Stimulated activated naive CD4-positive, alpha-beta T cell (primary cell): Measurements from ENCODE around the gene NCS1.
A peak's percentile ranks its signal among the peaks of the same experiment; 100 is the strongest.

Experiments used
- DNase-seq, 6 experiments: peaks; one replicate each; lab custom pipeline; 2025; lab: John Stamatoyannopoulos, UW

Gene NCS1

DNA sequence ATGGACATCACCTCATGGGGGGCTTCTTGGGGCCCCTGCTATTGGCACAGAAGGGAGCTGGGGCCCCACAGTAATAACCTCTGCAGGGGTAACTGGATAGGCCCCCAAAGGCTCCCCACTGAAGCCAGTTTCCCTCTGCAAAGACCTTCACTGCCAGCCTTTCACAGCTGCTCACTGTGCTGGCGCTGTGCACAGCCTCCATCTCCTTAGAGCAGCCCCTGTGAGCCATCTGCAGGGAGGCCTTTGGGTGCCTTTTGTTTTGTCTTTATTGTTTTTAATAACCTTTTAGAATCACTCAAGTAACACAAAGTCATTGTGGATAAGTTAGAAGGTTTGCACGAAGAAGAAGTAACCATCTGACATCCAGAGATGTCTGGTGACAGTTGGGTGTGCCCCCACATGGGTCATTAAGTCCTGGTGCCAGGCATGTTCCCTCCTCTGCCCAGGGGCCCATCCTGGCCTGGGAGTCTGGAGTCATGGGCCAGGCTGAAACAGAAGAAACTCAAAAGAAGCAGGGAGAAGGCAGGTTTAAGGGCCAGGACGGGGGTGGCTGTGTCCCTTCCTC, 42.7 kb downstream of the NCS1 start:
- no peak for DNase-seq

DNA sequence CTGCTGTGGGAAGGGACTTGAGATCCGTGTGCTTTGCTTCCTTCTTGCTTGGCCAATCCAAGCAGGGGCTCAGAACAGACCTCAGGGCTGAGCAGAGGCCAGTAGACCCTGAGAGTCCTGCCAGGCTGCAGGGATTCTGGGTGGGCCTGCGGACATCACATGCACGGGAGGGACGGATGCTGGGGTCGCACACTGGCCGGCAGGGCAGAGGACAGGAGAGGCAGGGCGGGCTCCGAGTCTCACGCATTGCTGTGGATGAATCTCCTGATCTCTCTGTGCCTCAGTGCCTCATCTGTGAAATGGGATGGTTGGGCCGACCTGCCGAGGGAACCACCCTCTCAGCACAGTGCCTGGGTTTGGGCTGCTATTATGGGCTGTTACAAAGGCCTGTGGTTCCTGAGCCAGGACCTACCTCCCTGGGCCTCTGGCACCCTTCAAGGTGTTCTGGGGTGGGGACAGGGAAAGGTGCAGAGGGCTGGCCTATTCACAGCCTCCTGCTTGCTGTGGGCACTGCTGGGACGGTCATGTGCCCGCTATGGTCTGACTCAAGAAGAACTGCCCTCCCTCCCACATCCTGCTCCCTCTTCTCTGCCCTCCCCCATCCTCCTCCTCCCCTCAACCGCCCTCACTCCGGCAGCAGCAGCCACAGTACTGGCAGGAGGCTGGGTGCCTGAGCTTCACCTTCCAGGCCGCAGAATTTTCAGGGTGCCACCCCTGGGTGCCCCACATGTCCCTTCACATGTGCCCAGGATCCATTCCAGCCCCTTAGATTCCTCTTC, 43.3 kb downstream of the NCS1 start:
- no peak for DNase-seq

DNA sequence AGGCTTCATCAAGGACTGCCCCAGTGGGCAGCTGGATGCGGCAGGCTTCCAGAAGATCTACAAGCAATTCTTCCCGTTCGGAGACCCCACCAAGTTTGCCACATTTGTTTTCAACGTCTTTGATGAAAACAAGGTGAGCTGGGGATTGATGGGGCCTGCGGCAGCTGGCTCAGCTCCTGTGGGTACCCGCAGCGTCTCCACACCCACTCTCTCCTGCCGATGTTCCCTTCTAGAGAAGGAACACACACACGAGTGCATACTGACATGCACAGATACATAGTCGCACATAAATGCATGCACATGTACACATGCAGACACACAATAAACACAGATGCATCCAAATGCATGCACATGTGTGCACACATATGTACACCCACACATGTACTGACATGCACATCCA, 45.6 kb downstream of the NCS1 start:
- no peak for DNase-seq

DNA sequence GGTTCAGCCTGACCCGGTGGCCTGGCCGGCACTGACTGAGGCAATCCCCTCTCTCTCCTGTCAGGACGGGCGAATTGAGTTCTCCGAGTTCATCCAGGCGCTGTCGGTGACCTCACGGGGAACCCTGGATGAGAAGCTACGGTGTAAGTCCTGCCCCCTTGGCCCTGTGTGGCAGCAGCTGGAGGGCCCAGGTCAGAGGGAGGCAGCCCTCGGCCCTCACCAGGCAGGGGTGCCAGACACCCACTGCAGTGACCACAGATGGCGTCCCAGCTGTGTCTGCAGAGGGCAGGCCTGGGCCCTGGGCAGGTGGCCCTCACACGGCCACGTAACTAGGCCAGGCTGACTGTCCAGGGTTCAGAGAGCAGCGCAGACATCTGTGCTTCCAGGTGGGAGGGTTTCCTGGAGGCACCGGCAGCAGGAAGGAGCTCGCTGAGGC, 47.5 kb downstream of the NCS1 start:
- no peak for DNase-seq

DNA sequence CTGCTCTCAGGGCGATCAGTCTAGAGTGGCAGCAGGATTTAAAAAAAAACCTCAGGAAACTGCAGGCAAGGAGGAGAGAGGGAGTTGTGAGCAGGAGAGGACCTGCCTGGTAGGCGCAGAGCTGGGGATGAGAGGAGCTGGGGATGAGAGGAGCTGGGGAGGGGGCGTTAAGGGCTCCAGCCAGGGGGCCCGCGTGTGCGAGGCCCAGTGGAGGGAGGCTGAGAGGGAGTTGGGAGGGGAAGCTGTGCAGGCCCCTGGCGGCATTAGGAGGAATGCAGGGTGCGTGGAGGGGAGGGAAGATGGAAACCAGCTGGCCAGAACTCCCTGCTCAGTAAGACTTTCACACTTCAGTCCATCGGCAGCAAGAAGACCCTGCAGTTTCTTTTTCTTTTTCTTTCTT, 48.1 kb downstream of the NCS1 start:
- DNase-seq: no peak

DNA sequence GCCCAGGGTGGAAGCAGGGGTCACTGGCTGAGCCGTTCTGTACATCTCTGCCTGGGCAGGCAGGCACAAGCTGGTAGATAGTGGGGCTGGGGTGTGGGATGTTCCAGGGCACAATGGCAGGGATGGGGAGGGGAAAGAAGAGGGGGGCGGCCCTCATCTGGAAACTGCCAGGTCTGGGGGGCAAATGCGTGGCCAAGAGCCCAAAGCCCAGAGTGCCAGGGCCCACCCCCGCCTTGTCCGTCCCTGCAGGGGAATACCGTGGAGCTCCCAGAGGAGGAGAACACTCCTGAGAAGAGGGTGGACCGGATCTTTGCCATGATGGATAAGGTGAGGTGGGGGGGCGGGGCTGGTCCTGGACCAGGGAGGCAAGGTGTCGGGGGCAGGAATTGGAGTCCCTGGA, 50.6 kb downstream of the NCS1 start:
- no peak for DNase-seq

DNA sequence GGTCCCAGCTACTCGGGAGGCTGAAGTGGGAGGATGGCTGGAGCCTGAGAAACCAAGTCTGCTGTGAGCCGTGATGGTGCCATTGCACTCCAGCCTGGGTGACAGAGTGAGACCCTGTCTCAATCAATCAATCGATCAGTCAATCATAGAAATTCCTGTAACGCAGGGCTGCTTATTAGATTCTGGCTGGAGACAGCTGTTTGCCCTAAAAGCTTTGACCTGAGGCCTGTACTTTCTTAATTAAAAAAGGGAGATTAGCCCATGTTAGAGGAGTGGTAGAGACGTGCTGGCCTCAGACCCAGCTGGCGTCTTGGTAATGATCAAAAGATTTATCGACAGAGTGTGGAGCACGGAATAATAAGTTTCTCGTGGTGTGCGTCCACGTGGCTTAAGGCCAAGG, 52.9 kb downstream of the NCS1 start:
- no peak for DNase-seq

DNA sequence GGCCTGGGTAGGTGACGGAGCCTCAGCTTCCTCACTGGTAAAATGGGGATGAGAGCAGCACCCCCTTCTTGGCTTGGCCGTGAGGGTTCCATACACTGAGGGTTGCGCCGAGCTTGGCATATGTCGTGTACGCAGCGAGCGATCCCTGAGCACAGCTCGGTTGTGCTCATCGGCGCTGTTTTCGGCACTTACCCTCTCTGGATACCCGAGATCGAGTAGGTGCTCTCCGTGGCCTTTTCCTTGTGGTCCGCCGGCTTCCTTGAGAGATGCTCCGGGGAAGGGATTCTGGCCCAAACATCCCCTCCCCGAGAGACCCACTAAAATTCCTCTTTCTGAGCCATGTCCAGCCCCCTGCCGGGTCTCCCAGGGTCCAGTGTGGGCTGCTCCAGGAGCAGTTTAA, 53.4 kb downstream of the NCS1 start:
- no peak for DNase-seq

DNA sequence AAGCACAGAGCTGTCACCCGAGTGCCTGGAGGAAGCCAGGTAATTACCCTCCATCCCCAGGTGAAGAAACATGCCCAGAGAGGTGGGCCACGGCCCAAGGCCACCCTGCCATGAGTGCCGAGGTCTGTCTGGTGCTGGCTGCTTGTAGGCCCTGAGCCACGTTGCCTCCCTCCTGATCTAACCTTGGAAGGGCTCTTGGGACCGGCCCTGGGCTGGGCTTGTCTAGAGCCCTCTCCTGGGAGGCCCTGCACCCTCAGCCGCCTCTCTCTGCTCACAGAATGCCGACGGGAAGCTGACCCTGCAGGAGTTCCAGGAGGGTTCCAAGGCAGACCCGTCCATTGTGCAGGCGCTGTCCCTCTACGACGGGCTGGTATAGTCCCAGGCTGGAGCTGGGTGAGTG, 53.9 kb downstream of the NCS1 start:
- DNase-seq: no peak

DNA sequence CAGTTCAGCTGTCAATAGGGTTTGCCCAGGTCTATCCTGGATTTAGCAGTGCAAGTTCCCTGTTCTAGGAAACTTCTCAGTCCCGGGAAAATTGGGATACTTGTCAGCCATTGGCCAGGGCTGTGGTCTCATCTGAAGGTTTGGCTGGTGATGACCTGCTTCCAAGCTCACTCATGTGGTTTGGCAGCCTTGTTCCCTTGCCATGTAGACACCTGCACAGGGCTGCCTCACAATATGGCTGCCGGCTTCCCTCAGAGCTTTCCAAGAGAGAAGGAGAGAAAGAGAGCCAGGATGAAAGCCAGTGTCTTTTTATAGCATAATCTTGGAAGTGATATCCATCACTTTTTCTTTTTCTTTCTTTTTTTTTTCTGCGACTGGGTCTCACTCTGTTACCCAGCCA, 55.6 kb downstream of the NCS1 start:
- DNase-seq: no peak

DNA sequence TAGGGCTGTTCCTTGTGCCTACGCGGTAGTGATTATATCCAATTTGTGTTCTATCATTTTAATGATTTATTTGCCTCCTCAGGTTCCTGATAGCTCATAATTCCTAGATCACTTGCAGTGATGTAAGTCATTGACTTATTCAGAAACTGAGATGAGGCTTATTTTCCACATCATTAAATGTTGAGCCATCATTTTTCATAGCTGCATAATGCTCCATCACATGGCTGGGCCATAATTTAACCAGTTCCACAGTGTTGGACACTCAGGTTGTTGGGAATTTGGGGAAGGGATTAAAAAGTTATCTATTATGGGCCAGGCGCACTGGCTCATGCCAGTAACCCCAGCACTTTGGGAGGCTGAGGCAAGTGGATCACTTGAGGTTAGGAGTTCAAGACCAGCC, 57.6 kb downstream of the NCS1 start:
- DNase-seq: no peak

DNA sequence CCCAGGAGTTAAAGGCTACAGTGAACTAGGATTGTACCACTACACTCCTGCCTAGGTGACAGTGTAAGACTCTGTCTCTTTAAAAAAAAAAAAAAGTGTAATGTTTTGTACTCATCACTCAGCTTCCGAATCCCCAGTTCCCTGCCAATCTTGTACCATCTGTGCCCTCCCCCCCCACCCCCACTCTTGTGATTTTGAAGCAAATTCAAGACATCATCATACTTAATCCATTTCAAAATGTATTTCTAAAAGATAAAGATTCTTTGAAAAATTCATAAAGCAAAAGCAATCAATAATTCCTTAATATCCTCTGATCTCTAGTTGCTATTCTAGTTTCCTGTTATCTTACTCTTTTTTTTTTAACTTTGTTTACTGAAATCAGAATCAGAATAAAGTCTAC, 58.4 kb downstream of the NCS1 start:
- DNase-seq: no peak

DNA sequence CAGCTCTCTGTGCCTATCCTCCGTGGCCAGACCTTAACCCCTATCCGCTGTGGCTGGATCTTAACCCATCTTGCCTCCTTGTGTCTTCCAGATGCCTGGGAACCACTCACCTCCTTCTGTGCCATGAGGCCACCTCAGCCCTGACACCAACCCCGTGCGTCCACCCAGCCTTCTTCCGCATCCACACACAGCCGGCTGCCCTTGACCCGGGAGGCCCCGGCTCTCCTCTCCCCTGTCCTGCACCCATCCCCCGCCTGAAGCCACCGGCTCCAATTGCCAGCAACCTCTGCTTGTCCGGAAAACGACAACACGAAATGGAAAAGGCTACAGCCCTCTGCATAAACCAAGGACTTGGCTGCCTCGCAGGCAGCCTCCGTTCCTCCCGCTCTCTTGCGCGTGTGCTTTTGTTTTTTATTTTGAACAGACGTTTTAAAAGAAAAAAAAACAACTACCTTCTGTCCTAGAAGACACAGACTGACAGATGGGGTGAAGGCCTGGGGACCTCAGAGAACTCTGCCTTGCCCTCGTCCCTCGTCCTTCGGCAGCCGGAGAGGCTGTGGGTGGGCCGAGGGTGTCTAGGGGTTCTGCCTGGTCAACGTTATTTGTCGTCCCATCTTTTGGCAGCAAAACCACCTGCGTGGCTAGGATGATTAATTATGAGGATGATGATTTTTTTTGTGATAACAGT, 60.8 kb downstream of the NCS1 start:
- no peak for DNase-seq

DNA sequence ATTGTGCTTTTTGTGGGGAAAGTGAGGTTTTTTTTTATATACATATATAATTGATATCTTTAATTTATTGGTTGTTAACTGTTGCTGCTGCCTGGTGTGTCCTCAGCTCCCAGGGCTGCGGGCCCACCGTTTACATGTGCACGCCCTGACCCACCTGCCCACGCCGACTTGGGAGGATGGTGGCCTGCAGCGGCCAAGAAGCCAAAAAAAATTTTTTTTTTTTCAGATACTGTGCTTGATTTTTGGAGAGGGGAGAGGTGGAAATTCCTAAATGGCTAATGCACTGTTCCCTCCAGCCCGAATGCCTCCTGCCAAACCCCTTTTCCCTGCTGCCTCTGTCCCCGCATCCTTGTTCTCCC, 61.4 kb downstream of the NCS1 start:
- no peak for DNase-seq

DNA sequence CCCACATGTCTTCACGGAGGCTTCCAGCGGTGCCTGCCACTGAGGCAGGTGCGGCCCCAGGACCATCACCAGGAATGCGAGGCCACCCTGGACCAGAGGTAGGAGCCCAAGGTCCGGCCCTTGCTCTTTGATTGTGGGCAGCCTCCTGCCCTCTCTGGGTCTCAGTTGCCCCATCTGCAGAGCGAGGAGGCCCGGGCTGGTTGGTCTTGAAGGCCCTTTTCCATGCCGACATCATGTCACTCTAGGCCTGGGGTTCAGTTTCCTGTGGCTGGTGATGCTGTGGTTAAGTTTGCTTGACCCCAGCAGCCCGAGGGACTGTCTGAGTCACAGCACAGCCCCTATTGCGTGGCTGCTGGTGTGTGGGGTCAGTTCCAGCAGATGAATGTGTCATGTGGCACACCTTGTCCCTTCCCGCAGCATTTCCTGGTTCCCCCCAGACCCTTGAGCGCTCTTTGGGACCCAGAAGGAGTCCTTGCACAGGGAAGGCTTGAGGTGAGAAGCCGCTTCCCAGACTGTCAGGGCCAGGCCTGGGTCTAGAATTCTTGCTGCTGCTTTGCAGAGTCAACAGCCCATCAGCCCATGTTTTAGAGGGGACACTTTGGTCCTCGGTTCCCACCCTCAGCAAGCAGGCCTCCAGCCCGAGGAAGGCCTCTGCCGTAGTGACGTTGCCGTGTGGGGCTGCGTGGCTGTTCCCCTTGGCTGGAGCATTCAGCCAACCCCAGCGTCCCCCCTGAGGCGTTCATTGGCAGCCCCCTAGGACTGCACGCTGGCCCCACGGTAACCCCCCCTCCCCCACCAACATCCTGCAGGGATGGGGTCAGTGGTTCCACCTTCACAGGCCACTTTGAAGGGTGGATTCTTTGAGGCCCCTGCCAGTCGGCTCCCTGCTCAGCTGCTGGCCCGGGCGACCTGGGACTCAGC, 62.4 kb downstream of the NCS1 start:
- no peak for DNase-seq

DNA sequence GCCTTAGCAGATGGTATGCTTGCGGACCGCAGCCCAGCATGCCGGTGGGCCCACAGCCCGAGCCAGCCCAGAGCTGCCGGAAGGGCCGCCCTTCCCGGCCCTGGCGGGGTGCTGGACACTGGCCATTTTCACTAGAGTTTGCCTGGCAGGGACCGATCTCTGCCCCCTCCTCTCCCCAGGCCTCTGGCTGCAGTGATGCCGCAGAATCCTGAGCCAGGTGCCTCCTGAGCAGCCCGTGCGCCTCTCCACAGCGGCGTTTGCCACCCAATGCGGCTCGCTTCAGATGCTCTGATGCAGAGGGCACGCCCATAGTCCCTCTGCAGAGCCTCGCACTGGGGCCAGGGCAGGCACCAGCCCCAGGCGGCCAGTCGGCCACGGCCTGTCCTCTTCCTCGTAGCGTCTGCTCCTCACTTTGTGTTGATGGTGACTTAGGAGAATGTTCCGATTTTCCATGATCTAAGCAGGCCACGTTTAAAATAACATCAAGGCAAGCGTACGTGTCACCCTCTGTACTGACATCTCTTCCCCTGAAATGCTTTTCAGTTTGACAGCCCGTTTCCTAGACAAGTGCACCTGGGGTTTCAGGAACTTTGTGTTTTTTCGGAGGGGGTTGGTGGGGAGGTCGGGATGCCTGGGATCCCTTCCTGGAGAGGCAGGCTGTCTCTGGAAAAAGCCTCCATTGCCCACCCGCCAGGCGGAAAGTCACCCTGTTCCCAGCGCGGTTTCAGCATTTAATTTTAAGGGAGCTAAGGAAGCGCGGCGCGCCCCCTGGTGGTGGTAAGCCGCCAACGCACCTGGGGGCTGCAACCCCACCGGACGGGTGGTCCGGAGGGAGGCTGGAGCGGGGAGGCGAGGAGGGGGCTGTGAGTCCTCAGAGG, 63.6 kb downstream of the NCS1 start:
- DNase-seq: peak; percentile 18 to 79 (median 61)

DNA sequence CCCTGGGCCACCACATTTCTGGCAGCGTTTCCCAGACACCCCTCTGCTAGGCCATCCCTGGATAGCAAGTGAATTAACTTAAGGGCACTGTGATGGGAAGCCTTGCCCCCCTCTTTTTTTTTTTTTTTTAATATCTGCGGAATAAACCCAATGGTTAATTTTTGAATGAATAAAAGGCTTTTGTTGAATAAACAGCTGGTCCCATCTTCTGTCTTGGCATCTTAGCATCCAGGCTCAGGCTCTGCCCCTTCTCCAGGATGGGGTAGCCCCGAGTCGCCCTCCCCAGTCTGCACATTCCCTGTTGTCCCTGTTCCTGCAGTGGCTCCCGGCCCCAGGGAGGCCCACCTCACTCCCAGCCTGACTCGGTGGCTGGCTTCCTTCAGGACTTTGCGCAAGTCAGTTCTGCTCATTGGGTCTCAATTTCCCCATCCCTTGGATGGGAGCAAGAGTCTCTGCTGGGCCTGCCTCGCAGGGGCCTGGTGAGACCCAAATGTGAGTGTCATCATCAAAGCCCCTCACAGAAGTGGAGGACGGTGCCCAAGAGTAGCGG, 64.3 kb downstream of the NCS1 start:
- no peak for DNase-seq

DNA sequence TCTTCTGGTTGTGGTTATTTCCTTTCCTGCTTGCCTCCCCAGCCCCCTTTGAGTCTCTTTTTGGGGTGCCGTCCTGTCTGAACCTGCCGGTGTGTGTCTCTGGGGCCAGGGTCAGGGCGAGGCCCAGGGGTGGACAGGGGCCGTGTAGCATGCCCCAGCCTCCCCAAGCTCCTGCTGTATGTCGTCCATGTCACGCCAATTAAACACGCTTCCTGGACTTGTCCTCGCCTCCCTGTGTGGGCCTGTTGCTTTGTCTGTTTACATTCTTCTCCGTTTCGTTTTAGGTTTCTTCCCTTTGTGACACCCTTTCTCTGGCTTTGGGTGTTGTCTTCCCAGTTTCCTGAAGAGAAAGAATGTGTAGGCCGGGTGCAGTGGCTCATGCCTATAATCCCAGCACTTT, 64.9 kb downstream of the NCS1 start:
- no peak for DNase-seq

DNA sequence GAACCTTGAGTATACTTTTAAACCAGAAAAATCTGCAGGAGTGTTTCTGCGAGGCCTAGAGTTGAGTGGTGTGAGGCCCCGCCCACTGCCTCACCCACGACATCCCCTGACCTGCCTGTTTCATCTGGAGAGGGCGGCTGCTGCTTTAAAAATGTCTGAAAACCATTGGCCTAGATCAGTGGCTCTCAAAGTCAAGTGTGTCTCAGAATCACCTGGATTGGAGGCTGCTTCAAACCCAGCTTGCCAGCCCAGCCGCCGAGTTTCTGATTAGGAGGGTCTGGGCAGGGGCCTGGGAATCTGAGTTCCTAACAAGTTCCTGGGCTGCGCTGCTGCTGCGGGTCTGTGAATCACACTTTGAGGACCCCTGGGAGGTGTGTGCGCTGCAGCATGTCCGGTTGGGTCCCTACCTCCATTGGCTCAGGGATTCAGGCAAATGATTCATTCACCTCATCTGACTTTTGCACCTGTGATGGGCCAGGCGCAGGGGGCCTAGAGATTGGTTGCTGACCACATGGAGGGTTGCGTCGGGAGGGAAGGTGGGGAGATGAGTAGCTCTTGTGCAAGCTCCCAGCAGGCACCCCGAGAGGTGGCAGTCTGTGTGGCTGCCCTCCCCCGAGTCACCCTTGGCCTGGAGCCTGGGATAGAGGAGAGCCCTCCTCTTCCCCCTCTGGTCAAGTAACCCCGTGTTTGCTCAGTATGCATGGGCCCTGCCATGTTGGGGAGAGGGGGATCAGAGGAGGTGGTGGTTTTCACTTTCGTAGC, 65.7 kb downstream of the NCS1 start:
- no peak for DNase-seq

DNA sequence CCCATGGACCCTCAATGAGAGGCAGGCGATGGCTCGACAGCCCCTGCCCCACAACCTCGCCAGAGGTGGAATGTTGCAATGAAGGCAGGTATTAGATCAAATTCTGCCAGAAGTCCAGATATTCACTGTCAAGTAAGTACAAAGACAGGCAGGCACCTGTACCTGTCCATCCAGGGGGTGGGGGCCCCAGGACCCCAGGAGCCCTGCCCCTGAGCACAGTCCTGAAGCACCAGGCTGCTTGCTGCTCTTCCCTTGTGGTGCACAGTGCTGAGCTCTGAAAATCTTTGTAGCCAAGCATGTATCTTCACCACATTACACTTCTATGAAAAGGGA, 67.1 kb downstream of the NCS1 start:
- no peak for DNase-seq
